ENCODE data around the gene POLR3F.
"Not testable (repeated sequence)": the region's sequence is repeated elsewhere in the genome, so short reads cannot be mapped to it uniquely, and the experiment has no call there.

The POLR3F gene

DNA sequence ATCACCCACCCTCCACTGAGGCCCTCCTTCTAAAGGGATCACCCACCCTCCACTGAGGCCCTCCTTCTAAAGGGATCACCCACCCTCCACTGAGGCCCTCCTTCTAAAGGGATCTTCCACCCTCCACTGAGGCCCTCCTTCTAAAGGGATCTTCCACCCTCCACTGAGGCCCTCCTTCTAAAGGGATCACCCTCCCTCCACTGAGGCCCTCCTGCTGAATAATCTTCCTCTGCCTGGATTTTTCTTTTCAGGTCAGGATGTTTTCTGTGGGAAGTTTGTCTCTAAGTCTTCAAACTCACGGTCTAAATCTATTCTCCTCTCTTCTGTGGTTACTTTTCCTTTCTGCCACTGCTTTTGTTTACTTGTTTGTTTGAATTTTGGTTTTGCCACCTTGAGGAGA, 34.5 kb downstream of the POLR3F start:
- DNase-seq, result not testable (repeated sequence)

DNA sequence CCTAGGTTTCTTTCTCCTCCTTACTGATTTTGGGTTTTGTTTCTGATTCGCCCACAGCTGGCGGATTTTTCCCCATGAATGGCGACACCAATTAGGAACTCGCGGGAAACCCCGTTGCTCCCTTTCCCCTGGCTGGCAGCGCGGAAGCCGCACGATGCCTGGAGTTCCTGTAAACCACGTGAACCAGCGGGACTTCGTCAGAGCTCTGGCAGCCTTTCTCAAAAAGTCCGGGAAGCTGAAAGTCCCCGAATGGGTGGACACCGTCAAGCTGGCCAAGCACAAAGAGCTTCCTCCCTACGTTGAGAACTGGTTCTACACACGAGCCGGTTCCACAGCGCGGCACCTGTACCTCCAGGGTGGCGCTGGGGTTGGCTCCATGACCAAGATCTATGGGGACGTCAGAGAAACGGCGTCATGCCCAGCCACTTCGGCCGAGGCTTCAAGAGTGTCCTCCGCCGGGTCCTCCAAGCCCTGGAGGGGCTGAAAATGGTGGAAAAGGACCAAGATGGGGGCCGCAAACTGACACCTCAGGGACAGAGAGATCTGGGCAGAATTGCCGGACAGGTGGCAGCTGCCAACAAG, 37.4 kb downstream of the POLR3F start:
- DNase-seq, result no peak

DNA sequence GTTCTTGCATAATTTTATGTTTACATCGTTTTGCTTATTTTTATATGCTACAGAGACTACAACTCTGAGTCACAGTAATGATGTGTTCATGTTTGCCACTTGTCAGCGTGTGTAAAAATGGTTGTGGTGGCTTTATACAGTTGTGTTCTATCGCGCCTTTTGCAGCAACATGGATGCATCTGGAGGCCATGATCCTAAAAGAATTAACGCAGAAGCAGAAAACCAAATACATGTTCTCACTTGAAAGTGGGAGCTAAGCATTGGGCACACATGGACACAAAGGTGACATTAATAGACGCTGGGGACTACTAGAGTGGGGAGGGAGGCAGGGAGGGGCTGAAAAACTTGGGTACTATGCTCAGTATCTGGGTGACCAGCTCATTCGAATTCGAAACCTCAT, 39.6 kb downstream of the POLR3F start:
- DNase-seq, result no peak

- DNase-seq, result peak; percentile 100
These were observed 40.3 kb downstream of the POLR3F start, which contains the start of gene SEC23B for GRCh38 chr20:18507218-18508191. Gene SEC23B (plus strand): TSS chr20:18507940. CDS start chr20:18510836, 2,896 bp downstream.

DNA sequence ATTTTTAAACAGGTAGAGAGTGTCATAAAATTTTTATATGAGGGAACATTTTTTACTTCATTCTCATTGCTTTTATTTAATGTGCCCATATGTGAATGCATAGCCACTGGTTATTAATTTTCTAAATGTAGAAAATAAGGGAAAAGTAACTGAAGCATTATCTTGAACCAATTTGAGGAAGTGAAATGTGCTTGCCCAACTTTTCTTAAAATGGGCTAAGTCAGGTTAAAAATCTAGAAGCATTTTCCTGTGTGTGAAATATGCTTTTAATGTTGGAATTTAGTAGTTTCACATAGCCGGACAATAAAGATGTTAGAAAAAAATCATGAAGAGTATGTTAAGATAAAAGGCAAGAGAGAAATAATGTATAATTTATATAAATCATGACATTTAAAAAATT, 44.4 kb downstream of the POLR3F start:
- no peak for DNase-seq

- DNase-seq, result no peak
These were observed 46.0 kb downstream of the POLR3F start for GRCh38 chr20:18513208-18513607.

DNA sequence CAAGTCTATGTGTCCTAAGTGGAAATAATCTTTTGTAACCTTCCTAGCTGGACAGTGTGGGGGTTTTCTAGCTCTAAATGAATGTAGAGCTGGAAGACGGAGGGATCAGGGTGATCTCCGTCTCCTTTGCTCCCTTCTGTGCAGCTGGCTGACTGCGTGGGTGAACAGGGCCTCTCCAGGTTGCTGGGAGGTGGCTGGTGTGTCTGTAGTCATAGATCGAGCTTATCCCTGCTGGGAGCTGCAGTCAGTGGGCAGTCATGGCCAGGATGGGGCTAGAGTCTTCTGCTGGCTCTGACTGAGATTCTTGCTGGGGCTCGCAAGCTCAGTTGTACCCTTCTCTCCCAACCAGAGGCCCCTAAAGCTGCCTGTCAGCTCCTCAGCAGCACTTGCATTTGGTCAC, 46.9 kb downstream of the POLR3F start:
- no peak for DNase-seq

GRCh38 chr20:18515973-18516372, 48.8 kb downstream of the POLR3F start:
- no peak for DNase-seq

- not testable (repeated sequence) for DNase-seq
These were observed 54.9 kb downstream of the POLR3F start for GRCh38 chr20:18522066-18522465.

DNA sequence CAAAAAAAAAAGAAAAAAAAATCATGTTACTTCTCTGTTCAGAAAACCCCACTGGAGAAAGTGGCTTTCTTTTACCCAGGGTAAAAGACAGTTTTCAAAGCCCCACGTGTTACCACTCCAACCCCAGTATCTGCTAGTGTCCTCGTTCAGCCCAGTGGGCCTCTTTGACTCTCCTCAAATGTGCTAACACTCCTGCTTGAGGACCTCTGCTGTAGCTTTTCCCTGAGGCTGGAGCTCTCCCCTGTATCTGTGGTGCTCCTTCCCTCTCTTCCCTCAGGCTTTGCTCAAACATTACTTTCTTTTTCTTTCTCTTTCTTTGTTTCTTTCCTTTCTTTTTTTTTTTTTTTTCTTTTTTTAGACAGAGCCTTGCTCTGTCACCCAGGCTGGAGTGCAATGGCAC, 55.9 kb downstream of the POLR3F start:
- DNase-seq, result no peak

DNA sequence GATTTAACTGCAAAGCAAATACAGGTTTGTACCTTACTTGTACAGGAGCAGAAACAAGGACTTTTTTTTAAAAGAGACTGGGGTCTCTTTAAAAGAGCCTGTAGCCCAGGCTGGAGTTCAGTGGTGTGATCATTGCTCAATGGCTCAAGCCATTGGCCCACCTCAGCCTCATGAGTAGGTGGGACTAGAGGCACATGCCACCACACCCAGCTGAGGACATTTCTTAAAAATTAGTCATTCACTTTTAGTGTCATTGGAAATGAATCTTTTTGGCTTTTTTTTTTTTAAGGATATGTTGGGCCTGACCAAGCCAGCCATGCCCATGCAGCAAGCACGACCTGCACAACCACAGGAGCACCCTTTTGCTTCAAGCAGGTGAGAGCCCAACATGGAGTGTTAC, 57.5 kb downstream of the POLR3F start:
- no peak for DNase-seq

DNA sequence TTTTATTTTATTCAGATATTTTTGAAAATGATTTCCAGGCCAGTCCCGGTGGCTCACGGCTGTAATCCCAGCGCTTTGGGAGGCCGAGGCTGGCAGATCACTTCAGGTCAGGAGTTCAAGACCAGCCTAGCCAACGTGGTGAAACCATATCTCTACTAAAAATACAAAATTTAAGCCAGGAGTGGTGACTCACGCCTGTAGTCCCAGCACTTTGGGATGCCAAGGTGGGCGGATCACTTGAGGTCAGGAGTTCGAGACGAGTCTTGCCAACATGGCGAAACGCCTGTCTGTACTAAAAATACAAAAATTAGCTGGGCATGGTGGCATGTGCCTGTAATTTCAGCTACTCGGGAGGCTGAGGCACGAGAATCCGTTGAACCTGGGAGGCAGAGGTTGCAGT, 59.6 kb downstream of the POLR3F start:
- DNase-seq, result not testable (repeated sequence)

- no peak for DNase-seq
These were observed 60.1 kb downstream of the POLR3F start for GRCh38 chr20:18527339-18527738.

- DNase-seq, result no peak
These were observed 60.6 kb downstream of the POLR3F start for GRCh38 chr20:18527836-18528235.

DNA sequence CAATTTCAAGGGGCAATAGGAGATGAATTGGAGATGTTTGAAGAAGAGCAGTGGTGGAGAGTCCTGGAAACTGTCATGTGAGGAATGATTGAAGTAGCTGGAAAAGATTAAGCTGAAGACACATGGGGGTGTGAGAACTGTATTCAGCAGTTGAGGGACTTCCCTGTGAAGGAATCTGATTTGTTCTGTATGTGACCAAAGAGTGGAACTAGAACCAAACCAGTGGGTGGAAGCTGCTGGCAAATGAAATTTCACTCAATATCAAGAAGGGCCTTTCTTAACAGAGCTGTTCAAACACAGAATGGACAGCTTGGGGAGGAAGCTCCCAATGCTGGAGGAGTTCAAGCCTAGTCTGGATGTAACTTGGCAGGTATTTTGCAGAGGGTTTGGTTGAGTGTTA, 61.9 kb downstream of the POLR3F start:
- DNase-seq, result no peak

DNA sequence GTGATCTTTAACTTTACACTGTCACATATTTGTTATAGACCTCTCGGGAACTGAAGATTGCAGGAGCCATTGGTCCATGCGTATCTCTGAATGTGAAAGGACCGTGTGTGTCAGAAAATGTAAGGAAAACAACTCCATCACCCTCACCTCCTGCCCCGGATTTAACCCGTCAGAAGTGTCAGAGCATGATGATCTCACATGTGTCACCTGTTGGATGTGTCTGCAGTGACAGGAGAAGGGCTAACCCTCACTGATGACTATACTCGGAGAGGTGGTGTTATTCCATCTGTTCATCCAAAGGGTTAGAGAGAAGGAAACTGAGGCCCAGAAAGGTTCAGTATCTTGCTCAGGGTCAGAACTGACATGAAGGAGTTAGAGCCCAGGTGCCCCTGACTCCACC, 65.4 kb downstream of the POLR3F start:
- DNase-seq, result no peak

DNA sequence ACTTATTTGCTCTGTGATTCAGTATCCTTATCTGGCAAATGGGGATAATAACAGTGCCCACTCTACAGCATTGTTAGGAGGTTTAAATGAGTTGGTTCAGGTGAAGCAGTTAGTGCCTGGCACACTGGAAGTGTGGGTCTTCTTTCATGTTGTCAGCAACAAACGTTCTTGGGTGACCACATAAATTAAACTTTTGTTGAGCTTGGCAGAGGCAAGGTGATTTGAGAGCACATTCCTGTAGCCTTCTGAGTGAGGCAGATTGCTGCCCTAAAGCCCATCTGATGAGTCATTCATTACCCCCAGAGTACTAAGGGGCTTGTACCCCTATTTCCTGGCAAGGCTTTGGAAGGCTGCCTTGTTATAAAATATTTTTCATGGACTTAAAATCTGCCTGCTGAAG, 66.3 kb downstream of the POLR3F start:
- DNase-seq, result no peak

GRCh38 chr20:18533978-18534644, 66.9 kb downstream of the POLR3F start:
- DNase-seq, result no peak

Measured in right kidney (tissue), 1 donor.